ENCODE measurements around the gene LRIG2. TPM values are rescaled to one million over a fixed set of nuclear protein-coding genes. Genes with fewer than 3 reads are reported as not detected.
"Not testable (repeated sequence)": the region's sequence is repeated elsewhere in the genome, so short reads cannot be mapped to it uniquely, and the experiment has no call there.

LRIG2 gene
- total RNA-seq, 1 donor from 2014 or later, result 4.9 TPM

- DNase-seq (ENCODE audit: low spot score), result no peak
These were observed 13.9 kb upstream of the LRIG2 start for GRCh38 chr1:113058941-113059706.

GRCh38 chr1:113063456-113063855 lies 9.5 kb upstream of the LRIG2 start:
- ATAC-seq; DNase-seq (ENCODE audit: low spot score): not testable (repeated sequence)

More at GRCh38 chr1:113058941-113059706, 13.9 kb upstream of the LRIG2 start:
- ATAC-seq, result no peak

GRCh38 chr1:113072141-113072756 lies 749 bp upstream of the LRIG2 start:
- ATAC-seq, result no peak
- DNase-seq (ENCODE audit: low spot score), result no peak

- no peak for DNase-seq (ENCODE audit: low spot score)
- peak; percentile 61 for ATAC-seq
These were observed 517 bp downstream of the LRIG2 start for GRCh38 chr1:113073479-113073950.

GRCh38 chr1:113074237-113074636 lies 1.2 kb downstream of the LRIG2 start:
- DNase-seq (ENCODE audit: low spot score), result no peak
- no peak for ATAC-seq

GRCh38 chr1:113077978-113078377 lies 5.0 kb downstream of the LRIG2 start:
- DNase-seq (ENCODE audit: low spot score); ATAC-seq: not testable (repeated sequence)

- ATAC-seq (no peak), DNase-seq (ENCODE audit: low spot score) (no peak)
These were observed 13.5 kb downstream of the LRIG2 start for GRCh38 chr1:113086541-113086940.

GRCh38 chr1:113088972-113089371 lies 16.0 kb downstream of the LRIG2 start:
- ATAC-seq (no peak), DNase-seq (ENCODE audit: low spot score) (no peak)

GRCh38 chr1:113090051-113090450 lies 17.1 kb downstream of the LRIG2 start:
- DNase-seq (ENCODE audit: low spot score) (no peak), ATAC-seq (no peak)

GRCh38 chr1:113091988-113092594 lies 19.1 kb downstream of the LRIG2 start:
- ATAC-seq (peak; percentile 73), DNase-seq (ENCODE audit: low spot score) (no peak)

GRCh38 chr1:113094506-113094905 lies 21.5 kb downstream of the LRIG2 start:
- no peak for ATAC-seq

GRCh38 chr1:113095790-113096455 lies 22.9 kb downstream of the LRIG2 start:
- ATAC-seq, result no peak
- no peak for DNase-seq (ENCODE audit: low spot score)

More at GRCh38 chr1:113094506-113094905, 21.5 kb downstream of the LRIG2 start:
- no peak for DNase-seq (ENCODE audit: low spot score)

GRCh38 chr1:113096493-113096892 lies 23.5 kb downstream of the LRIG2 start:
- no peak for ATAC-seq

GRCh38 chr1:113101588-113101987 lies 28.6 kb downstream of the LRIG2 start:
- DNase-seq (ENCODE audit: low spot score) (no peak), ATAC-seq (no peak)

More at GRCh38 chr1:113096493-113096892, 23.5 kb downstream of the LRIG2 start:
- no peak for DNase-seq (ENCODE audit: low spot score)

- DNase-seq (ENCODE audit: low spot score) (no peak), ATAC-seq (no peak)
These were observed 30.1 kb downstream of the LRIG2 start for GRCh38 chr1:113103048-113103447.

- no peak for DNase-seq (ENCODE audit: low spot score)
- ATAC-seq, result no peak
These were observed 31.0 kb downstream of the LRIG2 start for GRCh38 chr1:113103977-113104376.

- DNase-seq (ENCODE audit: low spot score) (no peak), ATAC-seq (no peak)
These were observed 33.9 kb downstream of the LRIG2 start for GRCh38 chr1:113106910-113107309.

GRCh38 chr1:113109908-113110554 lies 37.0 kb downstream of the LRIG2 start:
- peak; percentile 62 for ATAC-seq

GRCh38 chr1:113118266-113118665 lies 45.3 kb downstream of the LRIG2 start:
- no peak for ATAC-seq
- DNase-seq (ENCODE audit: low spot score), result no peak

More at GRCh38 chr1:113109908-113110554, 37.0 kb downstream of the LRIG2 start:
- no peak for DNase-seq (ENCODE audit: low spot score)

GRCh38 chr1:113123737-113124136 lies 50.7 kb downstream of the LRIG2 start:
- no peak for ATAC-seq

GRCh38 chr1:113124366-113124765 lies 51.4 kb downstream of the LRIG2 start:
- DNase-seq (ENCODE audit: low spot score) (no peak), ATAC-seq (no peak)

More at GRCh38 chr1:113123737-113124136, 50.7 kb downstream of the LRIG2 start:
- DNase-seq (ENCODE audit: low spot score), result no peak
